NCI-H446 treated with DMSO at 0.1 percent for 48 hours (cell line): ENCODE results near the gene ADAMTSL1.

Source experiments
- DNase-seq: peaks from one replicate; lab custom pipeline; 2025; lab: John Stamatoyannopoulos, UW

Gene ADAMTSL1

GRCh38 chr9:18942801-18943200 is 468.8 kb downstream of the ADAMTSL1 start:
- no peak for DNase-seq

- no peak for DNase-seq
Measured at GRCh38 chr9:18947892-18948339, 474.0 kb downstream of the ADAMTSL1 start.

GRCh38 chr9:18951936-18952335 is 478.0 kb downstream of the ADAMTSL1 start:
- no peak for DNase-seq

- no peak for DNase-seq
Measured at GRCh38 chr9:18955626-18956025, 481.7 kb downstream of the ADAMTSL1 start.
